ENCODE data around the gene MMAA.
"Not testable (repeated sequence)": the region's sequence is repeated elsewhere in the genome, so short reads cannot be mapped to it uniquely, and the experiment has no call there.

MMAA gene

GRCh38 chr4:145635117-145635516 is 15.9 kb downstream of the MMAA start:
- no peak for DNase-seq (ENCODE audit: low spot score)

DNA sequence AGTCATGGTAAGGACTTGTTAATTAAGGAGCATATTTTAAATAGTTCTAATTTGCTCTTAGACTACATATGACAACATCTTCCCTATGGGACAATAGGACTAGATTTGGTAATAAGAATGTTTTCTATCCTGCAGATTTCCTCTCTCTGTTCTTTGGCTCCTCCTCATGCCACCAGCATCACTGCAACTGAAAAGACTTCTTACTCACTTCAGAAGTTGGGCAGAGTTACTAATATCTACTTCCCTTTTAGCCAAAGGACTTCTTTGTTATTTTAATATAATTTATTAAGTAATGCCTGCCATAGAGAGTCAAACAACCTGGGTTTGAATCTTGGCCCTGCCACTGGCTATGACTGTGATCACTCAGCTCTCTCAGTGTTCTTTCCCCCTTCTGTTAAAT is 16.4 kb downstream of the MMAA start:
- DNase-seq (ENCODE audit: low spot score): no peak

DNA sequence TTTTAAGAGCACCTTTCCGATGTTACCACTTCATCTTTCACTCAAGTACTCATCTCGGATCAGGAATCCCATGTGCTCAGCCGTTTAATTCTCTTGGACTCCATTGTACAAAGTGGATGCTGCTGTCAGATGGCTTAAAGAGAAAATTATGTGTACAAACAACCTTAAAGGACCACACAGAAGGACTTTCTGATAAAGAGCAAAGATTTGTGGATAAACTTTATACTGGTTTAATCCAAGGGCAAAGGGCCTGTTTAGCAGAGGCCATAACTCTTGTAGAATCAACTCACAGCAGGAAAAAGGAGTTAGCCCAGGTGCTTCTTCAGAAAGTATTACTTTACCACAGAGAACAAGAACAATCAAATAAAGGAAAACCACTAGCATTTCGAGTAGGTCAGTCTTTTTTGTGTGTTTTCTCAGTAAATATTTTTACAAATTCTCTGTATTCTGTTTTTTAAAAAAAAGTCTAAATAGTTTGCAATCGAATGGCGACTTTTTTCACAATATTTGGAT is 20.1 kb downstream of the MMAA start:
- no peak for DNase-seq (ENCODE audit: low spot score)

DNA sequence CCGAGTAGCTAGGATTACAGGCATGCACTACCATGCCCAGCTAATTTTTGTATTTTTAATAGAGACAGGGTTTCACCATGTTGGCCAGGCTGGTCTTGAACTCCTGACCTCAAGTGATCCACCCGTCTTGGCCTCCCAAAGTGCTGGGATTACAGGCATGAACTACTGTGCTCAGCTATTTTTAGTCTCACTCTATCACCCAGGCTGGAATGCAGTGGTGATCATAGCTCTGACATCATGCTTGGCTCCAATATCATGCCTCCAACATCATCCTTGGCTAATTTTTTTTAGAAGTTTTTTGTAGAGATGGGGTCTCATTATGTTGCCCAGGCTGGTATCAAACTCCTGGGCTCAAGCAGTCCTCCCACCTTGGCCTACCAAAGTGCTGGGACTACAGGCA is 21.1 kb downstream of the MMAA start:
- not testable (repeated sequence) for DNase-seq (ENCODE audit: low spot score)

DNA sequence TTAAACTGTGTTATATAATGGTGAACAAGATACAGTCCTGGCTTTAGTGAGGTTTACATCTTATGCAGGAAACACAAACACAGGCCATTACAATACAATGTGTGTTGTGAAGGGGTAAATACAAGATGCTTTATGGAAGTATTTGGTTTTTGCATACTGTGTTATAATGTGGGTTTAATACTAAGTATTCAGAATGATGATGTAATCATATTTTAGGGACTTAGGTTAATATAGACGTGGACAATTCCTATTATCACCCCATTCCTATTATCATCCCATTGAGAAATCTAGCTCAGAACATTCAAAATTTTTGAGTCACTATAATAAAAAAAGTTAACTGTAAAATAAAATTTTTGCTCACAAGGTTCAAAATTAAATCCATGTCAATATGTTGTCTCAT is 24.1 kb downstream of the MMAA start:
- no peak for DNase-seq (ENCODE audit: low spot score)

- DNase-seq (ENCODE audit: low spot score): no peak
These were observed 25.5 kb downstream of the MMAA start for GRCh38 chr4:145644699-145645098.

DNA sequence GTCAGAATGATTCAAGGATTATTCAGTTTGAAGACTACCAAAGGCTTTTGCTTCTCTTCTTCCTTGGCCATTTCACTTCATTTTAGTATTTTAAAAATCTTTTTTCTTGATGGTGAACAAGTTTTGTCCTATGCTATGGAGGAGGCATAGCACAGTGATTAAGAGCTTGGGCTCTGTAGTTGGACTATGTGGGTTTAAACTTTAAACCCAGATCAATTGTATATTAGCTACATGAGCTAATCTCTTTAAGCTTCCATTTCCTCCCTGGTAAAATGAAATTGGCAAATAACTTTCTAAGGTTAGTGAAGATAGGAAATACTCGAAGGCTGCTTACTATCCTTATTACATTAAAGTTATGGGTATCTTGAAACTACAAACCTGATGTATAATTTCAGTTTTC is 37.0 kb downstream of the MMAA start:
- no peak for DNase-seq (ENCODE audit: low spot score)

GRCh38 chr4:145660064-145660463 is 40.9 kb downstream of the MMAA start:
- no peak for DNase-seq (ENCODE audit: low spot score)

GRCh38 chr4:145663194-145663593 is 44.0 kb downstream of the MMAA start:
- DNase-seq (ENCODE audit: low spot score): no peak

GRCh38 chr4:145665773-145666172 is 46.6 kb downstream of the MMAA start:
- DNase-seq (ENCODE audit: low spot score): no peak

- no peak for DNase-seq (ENCODE audit: low spot score)
These were observed 51.2 kb downstream of the MMAA start for GRCh38 chr4:145670422-145670821.

DNA sequence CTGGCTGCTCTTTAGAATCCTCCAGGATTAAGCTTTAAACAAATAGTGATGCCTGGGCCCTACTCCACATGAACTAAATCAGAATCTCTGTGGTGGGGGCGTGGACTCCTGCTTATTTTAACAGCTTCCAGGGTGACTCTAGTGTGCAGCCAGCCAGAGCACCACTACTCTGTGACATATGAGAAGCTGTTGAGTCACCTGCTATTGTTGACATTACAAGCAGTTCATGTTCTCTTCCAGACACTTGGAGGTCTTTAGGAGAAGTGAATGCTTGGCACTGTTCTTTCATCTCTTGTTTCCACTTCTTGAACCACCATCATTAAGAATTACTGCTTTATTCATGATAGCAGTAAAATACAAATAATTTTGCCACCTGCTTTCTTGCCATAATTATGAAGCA is 60.3 kb downstream of the MMAA start:
- peak; percentile 66 for DNase-seq (ENCODE audit: low spot score)

GRCh38 chr4:145679991-145680455 is 60.8 kb downstream of the MMAA start, which contains the start of gene C4orf51:
TSS of gene C4orf51 (plus strand) at chr4:145680146. CDS start at chr4:145680204, 58 bp downstream.
- DNase-seq (ENCODE audit: low spot score): peak; percentile 60

GRCh38 chr4:145680902-145681301 is 61.7 kb downstream of the MMAA start:
- no peak for DNase-seq (ENCODE audit: low spot score)

DNA sequence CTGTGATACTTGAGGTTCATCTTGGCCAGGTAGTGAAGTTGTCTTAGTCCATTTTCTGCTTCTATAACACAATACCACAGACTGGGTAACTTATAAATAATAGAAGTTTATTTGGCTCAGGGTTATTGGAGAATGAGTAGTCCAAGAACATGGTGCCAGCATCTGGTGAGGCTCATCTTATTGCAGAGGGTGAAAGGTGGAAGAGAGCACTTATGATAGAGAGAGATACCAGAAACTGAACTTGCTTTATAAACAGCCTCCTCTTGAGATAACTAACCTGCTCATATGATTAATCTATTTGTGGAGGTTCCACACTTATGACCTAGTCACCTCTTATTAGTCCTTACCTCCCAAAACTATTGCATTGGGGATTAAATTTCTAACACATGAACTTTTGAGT is 62.3 kb downstream of the MMAA start:
- DNase-seq (ENCODE audit: low spot score): no peak

- DNase-seq (ENCODE audit: low spot score): no peak
These were observed 62.8 kb downstream of the MMAA start for GRCh38 chr4:145681956-145682355.

DNA sequence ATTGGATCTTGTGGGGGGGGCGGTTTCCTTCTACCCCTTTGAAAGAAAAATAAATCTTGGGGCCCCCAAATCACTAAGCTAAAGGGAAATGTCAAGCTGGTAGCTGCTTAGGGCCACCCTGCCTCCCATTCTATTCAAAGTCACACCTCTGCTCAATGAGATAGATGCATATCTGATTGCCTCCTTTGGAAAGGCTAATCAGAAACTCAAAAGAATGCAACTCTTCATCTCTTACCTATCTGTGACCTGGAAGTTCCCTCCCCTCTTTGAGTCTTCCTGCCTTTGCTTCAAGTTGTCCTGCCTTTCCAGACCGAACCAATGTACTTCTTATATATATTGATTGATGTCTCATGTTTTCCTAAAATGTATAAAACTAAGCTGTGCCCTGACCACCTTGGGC is 67.8 kb downstream of the MMAA start:
- DNase-seq (ENCODE audit: low spot score): no peak

DNA sequence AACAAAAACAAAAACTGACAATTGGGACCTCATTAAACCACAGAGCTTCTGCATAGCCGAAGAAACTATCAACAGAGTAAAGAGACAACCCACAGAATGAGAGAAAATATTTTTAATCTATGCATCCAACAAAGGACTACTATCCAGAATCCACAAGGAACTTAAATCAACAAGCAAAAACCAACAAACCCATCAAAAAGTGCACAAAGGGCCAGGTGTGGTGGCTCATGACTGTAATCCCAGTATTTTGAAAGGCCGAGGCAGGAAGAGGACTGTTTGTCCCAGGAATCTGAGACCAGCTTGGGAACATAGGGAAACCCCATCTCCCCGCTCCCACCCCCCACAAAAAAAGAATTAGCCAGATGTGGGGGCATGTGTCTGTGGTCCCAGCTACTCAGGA is 71.4 kb downstream of the MMAA start:
- DNase-seq (ENCODE audit: low spot score): no peak

GRCh38 chr4:145691416-145691815 is 72.2 kb downstream of the MMAA start:
- DNase-seq (ENCODE audit: low spot score): not testable (repeated sequence)

DNA sequence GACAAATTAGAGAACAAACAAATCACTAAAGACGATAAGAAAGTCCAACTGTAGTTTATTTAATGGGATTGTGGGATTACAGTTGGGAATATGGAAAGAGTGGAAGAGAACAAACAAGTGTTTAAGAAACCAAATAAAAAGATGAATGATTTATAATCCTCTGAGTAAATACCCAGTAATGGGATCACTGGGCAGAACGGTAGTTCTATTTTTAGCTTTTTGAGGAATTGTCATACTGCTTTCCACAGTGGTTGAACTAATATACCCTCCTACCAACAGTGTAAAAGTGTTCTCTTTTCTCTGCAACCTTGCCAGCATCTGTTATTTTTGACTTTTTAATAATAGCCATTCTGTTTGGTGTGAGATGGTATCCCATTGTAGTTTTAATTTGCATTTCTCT is 75.7 kb downstream of the MMAA start:
- DNase-seq (ENCODE audit: low spot score): no peak

DNA sequence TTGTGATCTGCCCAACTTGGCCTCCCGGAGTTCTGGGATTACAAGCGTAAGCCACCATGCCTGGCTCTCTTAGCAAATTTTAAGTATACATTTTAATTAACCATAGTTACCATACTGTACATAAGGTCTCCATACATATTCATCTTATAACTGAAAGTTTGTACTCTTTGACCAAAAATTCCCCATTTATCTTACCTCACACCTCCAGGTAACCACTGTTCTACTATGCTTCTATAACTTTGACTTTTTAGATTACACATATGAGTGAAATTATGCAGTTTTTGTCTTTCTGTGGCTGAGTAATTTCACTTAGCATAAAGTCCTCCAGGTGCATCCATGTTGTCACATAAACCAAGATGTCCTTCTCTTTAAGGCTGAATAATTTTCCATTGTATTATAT is 78.1 kb downstream of the MMAA start:
- DNase-seq (ENCODE audit: low spot score): no peak

GRCh38 chr4:145698507-145698906 is 79.3 kb downstream of the MMAA start:
- no peak for DNase-seq (ENCODE audit: low spot score)

GRCh38 chr4:145703850-145704497 is 84.8 kb downstream of the MMAA start:
- no peak for DNase-seq (ENCODE audit: low spot score)

- no peak for DNase-seq (ENCODE audit: low spot score)
These were observed 90.2 kb downstream of the MMAA start for GRCh38 chr4:145709336-145709735.

All from kidney capillary endothelial cell (primary cell).